Stimulated activated naive CD4-positive, alpha-beta T cell treated with Interleukin-2 at 50 U/mL for 16 hours (primary cell): Measurements from ENCODE around the gene RAB11FIP4.

Experiments
- DNase-seq: peaks from one replicate; lab custom pipeline; 2025; lab: John Stamatoyannopoulos, UW

The RAB11FIP4 gene

GRCh38 chr17:31549525-31550388, 158.3 kb downstream of the RAB11FIP4 start:
- DNase-seq, result peak; percentile 86

GRCh38 chr17:31550389-31551056, 159.0 kb downstream of the RAB11FIP4 start:
- no peak for DNase-seq

- DNase-seq, result no peak
Observed at GRCh38 chr17:31552568-31552967, 161.1 kb downstream of the RAB11FIP4 start.

GRCh38 chr17:31553506-31553905, 162.0 kb downstream of the RAB11FIP4 start:
- no peak for DNase-seq

GRCh38 chr17:31554930-31555329, 163.5 kb downstream of the RAB11FIP4 start:
- DNase-seq, result no peak

GRCh38 chr17:31556969-31557645, 165.6 kb downstream of the RAB11FIP4 start:
- no peak for DNase-seq

- peak; percentile 41 for DNase-seq
Observed at GRCh38 chr17:31558748-31559583, 167.5 kb downstream of the RAB11FIP4 start.

GRCh38 chr17:31559584-31560501, 168.4 kb downstream of the RAB11FIP4 start:
- no peak for DNase-seq

GRCh38 chr17:31560616-31561235, 169.3 kb downstream of the RAB11FIP4 start:
- DNase-seq, result no peak

- DNase-seq, result no peak
Observed at GRCh38 chr17:31561469-31562375, 170.2 kb downstream of the RAB11FIP4 start.

- no peak for DNase-seq
Observed at GRCh38 chr17:31562376-31562840, 170.9 kb downstream of the RAB11FIP4 start.

- DNase-seq, result no peak
Observed at GRCh38 chr17:31564291-31564690, 172.8 kb downstream of the RAB11FIP4 start.

- no peak for DNase-seq
Observed at GRCh38 chr17:31564883-31565301, 173.4 kb downstream of the RAB11FIP4 start.

- DNase-seq, result no peak
Observed at GRCh38 chr17:31565652-31566051, 174.2 kb downstream of the RAB11FIP4 start.

GRCh38 chr17:31566247-31566991, 174.9 kb downstream of the RAB11FIP4 start:
- DNase-seq, result no peak

- no peak for DNase-seq
Observed at GRCh38 chr17:31566992-31567373, 175.5 kb downstream of the RAB11FIP4 start.

- no peak for DNase-seq
Observed at GRCh38 chr17:31568121-31568520, 176.6 kb downstream of the RAB11FIP4 start.

GRCh38 chr17:31568539-31568938, 177.1 kb downstream of the RAB11FIP4 start:
- DNase-seq, result no peak
